Natural killer cell (primary cell): ENCODE data around the gene CSGALNACT2. TPM values are rescaled to one million over a fixed set of nuclear protein-coding genes. Genes with fewer than 3 reads are reported as not detected.

Source experiments
- ATAC-seq, 3 donors: fragments of 150-1000 bp in 2 of 3; fragments of 200-7000 bp in 1 of 3; cut with Tn5 transposase; 1 replicate in 1 of 3; 2 replicates in 2 of 3; pipeline ENCODE4 v1.10.0; 2021; ENCODE audit warnings: mild to moderate bottlenecking in 2 of 3, moderate library complexity in 2 of 3
- DNase-seq, 2 donors: peaks; one replicate each; pipeline versions ENCODE4 v3.0.0 to v3.0.0-alpha.2; 2013 to 2021; ENCODE audit warnings: mixed read lengths in 1 of 2
- H3K27ac ChIP-seq: one replicate; pipeline ENCODE4 v1.5.1; 2013; ENCODE audit warnings: mild to moderate bottlenecking, low read length
- H3K27me3 ChIP-seq: one replicate; pipeline ENCODE4 v1.6.1; 2013; ENCODE audit warnings: low read length; ENCODE audit not compliant: control insufficient read depth, insufficient read depth
- H3K36me3 ChIP-seq: one replicate; pipeline ENCODE4 v1.6.1; 2013; ENCODE audit warnings: low read length; ENCODE audit not compliant: control insufficient read depth, insufficient read depth
- H3K4me1 ChIP-seq: one replicate; pipeline ENCODE4 v1.6.1; 2013; ENCODE audit warnings: low read length; ENCODE audit not compliant: control insufficient read depth, insufficient read depth
- H3K4me3 ChIP-seq: one replicate; pipeline ENCODE4 v1.5.1; 2013; ENCODE audit warnings: low read length
- H3K9me3 ChIP-seq: one replicate; pipeline ENCODE4 v1.6.1; 2013; ENCODE audit warnings: low read length; ENCODE audit not compliant: control insufficient read depth, insufficient read depth
- H3K27ac Mint-ChIP-seq, 2 donors: one replicate each; pipeline ENCODE4 v1.8.0; 2022; ENCODE audit warnings: mild to moderate bottlenecking in 2 of 2, mixed read lengths in 2 of 2, moderate library complexity in 1 of 2
- H3K27me3 Mint-ChIP-seq, 2 donors: one replicate each; pipeline ENCODE4 v1.8.0; 2022; ENCODE audit warnings: low read depth in 2 of 2, mixed read lengths in 2 of 2
- H3K36me3 Mint-ChIP-seq: one replicate; pipeline ENCODE4 v1.8.0; 2022; ENCODE audit warnings: mixed read lengths
- H3K4me1 Mint-ChIP-seq, 2 donors: one replicate each; pipeline ENCODE4 v1.8.0; 2022; ENCODE audit warnings: mixed read lengths in 2 of 2
- H3K4me3 Mint-ChIP-seq: one replicate; pipeline ENCODE4 v1.8.0; 2022; ENCODE audit warnings: mild to moderate bottlenecking, moderate library complexity, mixed read lengths
- H3K9me3 Mint-ChIP-seq, 2 donors: one replicate each; pipeline ENCODE4 v1.8.0; 2022; ENCODE audit warnings: mixed read lengths in 2 of 2
- CTCF ChIP-seq: fragments of 200-600 bp; IDR thresholded peaks from one replicate; pipeline ENCODE4 v1.8.0; 2022; ENCODE audit warnings: antibody characterized with exemption
- WGBS: methylation state at CpG from one replicate; pipeline ENCODE4 v1.1.7; 2013; ENCODE audit warnings: missing lambda C conversion rate; ENCODE audit not compliant: insufficient coverage; 5-methylcytosine and 5-hydroxymethylcytosine counted together
- intact Hi-C: fragments of 100-400 bp; cut with micrococcal nuclease; formaldehyde crosslinking; loops from one replicate; pipeline ENCODE4 v1.14.2; 2022
- total RNA-seq, 4 donors: library from RNA; stranded (reverse); fragments of 120-200 nt in 1 of 4; gene quantifications; one replicate each; pipeline versions ENCODE4 v1.2.3 to v1.2.4, GENCODE V29; 2013 to 2022

CSGALNACT2 gene
- total RNA-seq, 3 donors from 2014 or later (not counting 1 experiment from before 2014, with no cell fraction given) = 49.9 to 57.4 (median 52.8) TPM

GRCh38 chr10:43128958-43129706 is 9.1 kb upstream of the CSGALNACT2 start:
- no peak overlapping the region for H3K4me3 ChIP-seq
- H3K4me1 ChIP-seq = peaks cover 36% of the 10 kb centered on the region
- intact Hi-C loops = loop anchor here (5.0 kb wide), 1 partner anchor 33 kb away; no protein-coding TSS in a partner anchor
- peak overlapping the region; percentile 76 for H3K27ac ChIP-seq
- ATAC-seq (peak; percentile 79 to 87 (median 87)), DNase-seq (peak in 1 of 2 donors; percentile 44)
- 66% methylated on average over 5 of the region's 6 CpGs for WGBS
- Mint-ChIP-seq H3K4me3 (peak overlapping the region; percentile 7), H3K4me1 (peaks cover 39 to 48% of the 10 kb centered on the region in 2 donors), H3K27me3 (no peaks in the 10 kb centered on the region), H3K9me3 (no peaks in the 10 kb centered on the region), H3K27ac (peak overlapping the region; percentile 89 to 93), H3K36me3 (no peaks in the 10 kb centered on the region)
- H3K27me3 ChIP-seq = no peaks in the 10 kb centered on the region
- no peaks in the 10 kb centered on the region for H3K9me3 ChIP-seq
- no peak for TF ChIP-seq CTCF
- H3K36me3 ChIP-seq = no peaks in the 10 kb centered on the region

GRCh38 chr10:43130770-43131171 is 7.5 kb upstream of the CSGALNACT2 start:
- DNase-seq (no peak), ATAC-seq (no peak)
- Histone ChIP-seq H3K27ac (no peak overlapping the region), H3K36me3 (no peaks in the 10 kb centered on the region), H3K9me3 (no peaks in the 10 kb centered on the region), H3K4me3 (no peak overlapping the region), H3K4me1 (peaks cover 35% of the 10 kb centered on the region), H3K27me3 (no peaks in the 10 kb centered on the region)
- Mint-ChIP-seq H3K36me3 (no peaks in the 10 kb centered on the region), H3K4me3 (no peak overlapping the region), H3K27me3 (no peaks in the 10 kb centered on the region), H3K9me3 (no peaks in the 10 kb centered on the region), H3K4me1 (peaks cover 53 to 64% of the 10 kb centered on the region in 2 donors), H3K27ac (no peak overlapping the region)
- intact Hi-C loops = no loop called here
- WGBS = 91% methylated on average over 18 of the region's 18 CpGs
- TF ChIP-seq CTCF = no peak

- no peak overlapping the region for H3K27ac Mint-ChIP-seq
- WGBS = 87% methylated on average over 11 of the region's 11 CpGs
- H3K36me3 Mint-ChIP-seq = no peaks in the 10 kb centered on the region
- no peaks in the 10 kb centered on the region for H3K27me3 Mint-ChIP-seq
- no peaks in the 10 kb centered on the region for H3K9me3 Mint-ChIP-seq
- peaks cover 58 to 68% of the 10 kb centered on the region in 2 donors for H3K4me1 Mint-ChIP-seq
- no peak for DNase-seq
- Histone ChIP-seq H3K36me3 (no peaks in the 10 kb centered on the region), H3K9me3 (no peaks in the 10 kb centered on the region), H3K4me3 (no peak overlapping the region), H3K4me1 (peaks cover 30% of the 10 kb centered on the region), H3K27me3 (no peaks in the 10 kb centered on the region), H3K27ac (no peak overlapping the region)
- no peak overlapping the region for H3K4me3 Mint-ChIP-seq
- TF ChIP-seq CTCF = no peak
- no peak for ATAC-seq
- intact Hi-C loops = no loop called here
Measured at GRCh38 chr10:43131256-43131655, 7.0 kb upstream of the CSGALNACT2 start.
